H9 (cell line): ENCODE results near the gene CBLIF. TPM values are rescaled to one million over a fixed set of nuclear protein-coding genes. Genes with fewer than 3 reads are reported as not detected.

Experiments
- DNase-seq: peaks from one replicate; pipeline ENCODE4 v3.0.0-alpha.2; 2017
- H2AFZ ChIP-seq: one replicate; pipeline ENCODE4 v1.6.1; 2013; ENCODE audit warnings: mild to moderate bottlenecking, low read length, control low read depth, moderate library complexity
- H2AK5ac ChIP-seq: 2 replicates; pipeline ENCODE4 v1.6.1; 2013; ENCODE audit warnings: low read length, control low read depth, mixed read lengths; ENCODE audit not compliant: insufficient read length
- H2BK120ac ChIP-seq: one replicate; pipeline ENCODE4 v1.6.1; 2013; ENCODE audit warnings: low read depth, mild to moderate bottlenecking, low read length, control low read depth, inconsistent platforms; ENCODE audit not compliant: poor library complexity, severe bottlenecking
- H2BK12ac ChIP-seq: 2 replicates; pipeline ENCODE4 v1.6.1; 2013; ENCODE audit warnings: low read length, control low read depth, mixed read lengths, low read depth; ENCODE audit not compliant: insufficient read length
- H2BK15ac ChIP-seq: 2 replicates; pipeline ENCODE4 v1.6.1; 2013; ENCODE audit warnings: low read depth, low read length, control low read depth
- H2BK20ac ChIP-seq: one replicate; pipeline ENCODE4 v1.6.1; 2013; ENCODE audit warnings: low read depth, mild to moderate bottlenecking, low read length, control low read depth, inconsistent platforms; ENCODE audit not compliant: poor library complexity, severe bottlenecking
- H2BK5ac ChIP-seq: 2 replicates; pipeline ENCODE4 v1.6.1; 2013; ENCODE audit warnings: low read length, control low read depth, mixed read lengths; ENCODE audit not compliant: insufficient read length
- H3K14ac ChIP-seq: 2 replicates; pipeline ENCODE4 v1.6.1; 2013; ENCODE audit warnings: low read length, control low read depth; ENCODE audit not compliant: insufficient read depth
- H3K18ac ChIP-seq: 2 replicates; pipeline ENCODE4 v1.6.1; 2013; ENCODE audit warnings: low read depth, mild to moderate bottlenecking, mixed read lengths, low read length, control low read depth; ENCODE audit not compliant: insufficient read length
- H3K23ac ChIP-seq: 2 replicates; pipeline ENCODE4 v1.6.1; 2013; ENCODE audit warnings: low read length, control low read depth, mixed read lengths, low read depth; ENCODE audit not compliant: insufficient read length
- H3K23me2 ChIP-seq: 2 replicates; pipeline ENCODE4 v1.6.1; 2013; ENCODE audit warnings: low read depth, mild to moderate bottlenecking, mixed read lengths, low read length, control low read depth; ENCODE audit not compliant: insufficient read length, poor library complexity, severe bottlenecking
- H3K27ac ChIP-seq: 2 replicates; pipeline ENCODE4 v1.5.1; 2013; ENCODE audit warnings: low read length, control low read depth, mixed read lengths, low read depth; ENCODE audit not compliant: insufficient read length
- H3K27me3 ChIP-seq: 2 replicates; pipeline ENCODE4 v1.6.1; 2013; ENCODE audit warnings: low read length, control low read depth, inconsistent platforms; ENCODE audit not compliant: insufficient read depth
- H3K4ac ChIP-seq: 2 replicates; pipeline ENCODE4 v1.6.1; 2013; ENCODE audit warnings: low read depth, mild to moderate bottlenecking, control low read depth, inconsistent platforms, low read length, moderate library complexity
- H3K4me1 ChIP-seq: 2 replicates; pipeline ENCODE4 v1.6.1; 2013; ENCODE audit warnings: low read length, control low read depth, inconsistent platforms; ENCODE audit not compliant: insufficient read depth
- H3K4me2 ChIP-seq: 2 replicates; pipeline ENCODE4 v1.6.1; 2013; ENCODE audit warnings: low read length, control low read depth, mixed read lengths; ENCODE audit not compliant: insufficient read length, insufficient read depth
- H3K56ac ChIP-seq: 2 replicates; pipeline ENCODE4 v1.6.1; 2013; ENCODE audit warnings: low read depth, mild to moderate bottlenecking, mixed read lengths, low read length, control low read depth; ENCODE audit not compliant: insufficient read length
- H3K79me1 ChIP-seq: 2 replicates; pipeline ENCODE4 v1.6.1; 2013; ENCODE audit warnings: low read depth, mild to moderate bottlenecking, moderate library complexity, low read length, control low read depth, inconsistent platforms; ENCODE audit not compliant: insufficient read depth, poor library complexity, severe bottlenecking
- H3K79me2 ChIP-seq: 2 replicates; pipeline ENCODE4 v1.6.1; 2013; ENCODE audit warnings: low read length, control low read depth, inconsistent platforms; ENCODE audit not compliant: insufficient read depth
- H3K9ac ChIP-seq: 2 replicates; pipeline ENCODE4 v1.6.1; 2013; ENCODE audit warnings: low read length, control low read depth, mixed read lengths; ENCODE audit not compliant: insufficient read length; ENCODE audit errors: extremely low read depth
- H3K9me3 ChIP-seq: one replicate; pipeline ENCODE4 v1.6.1; 2013; ENCODE audit warnings: low read depth, low read length, inconsistent platforms; ENCODE audit not compliant: control insufficient read depth
- H3T11ph ChIP-seq: one replicate; pipeline ENCODE4 v1.6.1; 2013; ENCODE audit warnings: mild to moderate bottlenecking, low read length, control low read depth, inconsistent platforms
- H4K20me1 ChIP-seq: one replicate; pipeline ENCODE4 v1.6.1; 2013; ENCODE audit not compliant: control insufficient read depth, insufficient read length, insufficient read depth
- H4K5ac ChIP-seq: 2 replicates; pipeline ENCODE4 v1.6.1; 2013; ENCODE audit warnings: low read depth, mild to moderate bottlenecking, mixed read lengths, low read length, control low read depth; ENCODE audit not compliant: insufficient read length
- H4K8ac ChIP-seq: replicated peaks from 2 replicates; pipeline ENCODE4 v1.6.1; 2013; ENCODE audit warnings: low read length, control low read depth, mixed read lengths, low read depth; ENCODE audit not compliant: insufficient read length
- H4K91ac ChIP-seq: 2 replicates; pipeline ENCODE4 v1.6.1; 2013; ENCODE audit warnings: low read depth, mild to moderate bottlenecking, moderate library complexity, mixed read lengths, low read length, control low read depth; ENCODE audit not compliant: insufficient read length
- H3K27ac Mint-ChIP-seq, 3 experiments: 2 replicates in 2 of 3; 3 replicates in 1 of 3; pipeline ENCODE4 v1.8.0; 2020 to 2021; ENCODE audit warnings: mixed read lengths in 3 of 3, mild to moderate bottlenecking in 1 of 3, moderate library complexity in 1 of 3
- H3K27me3 Mint-ChIP-seq: 2 replicates; pipeline ENCODE4 v1.8.0; 2021; ENCODE audit warnings: low read depth, mild to moderate bottlenecking, moderate library complexity, mixed read lengths
- H3K36me3 Mint-ChIP-seq, 3 experiments: 2 replicates in 2 of 3; 3 replicates in 1 of 3; pipeline ENCODE4 v1.8.0; 2020 to 2021; ENCODE audit warnings: low read depth in 3 of 3, mixed read lengths in 3 of 3; ENCODE audit not compliant: insufficient read depth in 1 of 3
- H3K4me1 Mint-ChIP-seq, 2 experiments: 2 replicates each; pipeline ENCODE4 v1.8.0; 2020; ENCODE audit warnings: mixed read lengths in 2 of 2
- H3K4me3 Mint-ChIP-seq, 2 experiments: 2 replicates in 1 of 2; 3 replicates in 1 of 2; pipeline ENCODE4 v1.8.0; 2020 to 2021; ENCODE audit warnings: mild to moderate bottlenecking in 2 of 2, mixed read lengths in 2 of 2, moderate library complexity in 1 of 2
- H3K9me3 Mint-ChIP-seq, 2 experiments: 2 replicates in 1 of 2; 3 replicates in 1 of 2; pipeline ENCODE4 v1.8.0; 2020; ENCODE audit warnings: mild to moderate bottlenecking in 2 of 2, mixed read lengths in 2 of 2, moderate library complexity in 1 of 2
- WGBS: extraction: QIAGEN DNeasy Blood & Tissue Kit; methylation state at CpG from one replicate; pipeline ENCODE4 v1.1.7; 2013; ENCODE audit warnings: missing lambda C conversion rate, low lambda C conversion rate, mixed read lengths; ENCODE audit not compliant: insufficient read length; ENCODE audit errors: extremely low coverage; 5-methylcytosine and 5-hydroxymethylcytosine counted together
- total RNA-seq: library from RNA; stranded (reverse); gene quantifications from 2 replicates; pipeline ENCODE4 v1.2.1, GENCODE V29; 2021
- TF ChIP-seq, protein P1 (sequence below): fragments of 200-600 bp; sonication (generic); conservative IDR thresholded peaks from 3 replicates; pipeline ENCODE4 v1.8.0; 2021; ENCODE audit warnings: antibody characterized with exemption, mild to moderate bottlenecking

CBLIF gene
- total RNA-seq, 1 experiment from 2014 or later = not detected

DNA sequence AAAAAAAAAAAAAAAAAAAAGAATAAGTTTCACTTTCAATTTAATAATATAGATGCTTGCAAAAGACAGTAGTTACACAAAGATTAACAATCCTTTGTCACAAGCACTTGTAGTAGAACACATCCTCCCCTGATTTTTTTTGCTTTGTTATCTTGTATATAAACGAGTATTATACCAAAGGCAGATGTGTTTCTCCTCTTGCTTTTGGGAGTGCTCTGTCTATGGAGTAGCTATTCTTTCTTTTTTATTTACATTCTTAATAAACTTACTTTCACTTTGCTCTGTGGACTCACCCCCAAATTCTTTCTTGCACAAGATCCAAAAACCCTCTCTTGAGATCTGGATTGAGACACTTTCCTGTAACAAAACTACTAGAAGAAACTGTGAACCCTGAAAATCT, 31.3 kb downstream of the CBLIF start:
- Mint-ChIP-seq H3K4me3 (peak overlapping the region; percentile 56 to 76; a peak in 3 of 5 replicates), H3K27me3 (no peaks in the 10 kb centered on the region), H3K4me1 (peaks cover 62 to 64% of the 10 kb centered on the region in 2 experiments), H3K9me3 (no peaks in the 10 kb centered on the region), H3K27ac (peak overlapping the region; percentile 97 to 99 (median 99)), H3K36me3 (peaks cover 0 to 6% (median 0%) of the 10 kb centered on the region in 3 experiments; a peak in 1 of 7 replicates)
- H3K27ac ChIP-seq = no peak overlapping the region
- no peak overlapping the region for H2BK120ac ChIP-seq
- H3K56ac ChIP-seq = no peak overlapping the region
- no peak for DNase-seq
- no peak overlapping the region for H2BK20ac ChIP-seq
- no peaks in the 10 kb centered on the region for H3K9me3 ChIP-seq
- H3K23ac ChIP-seq = no peak overlapping the region
- no peak overlapping the region for H2BK12ac ChIP-seq
- no peaks in the 10 kb centered on the region for H3K27me3 ChIP-seq
- TF ChIP-seq, protein P1, sequence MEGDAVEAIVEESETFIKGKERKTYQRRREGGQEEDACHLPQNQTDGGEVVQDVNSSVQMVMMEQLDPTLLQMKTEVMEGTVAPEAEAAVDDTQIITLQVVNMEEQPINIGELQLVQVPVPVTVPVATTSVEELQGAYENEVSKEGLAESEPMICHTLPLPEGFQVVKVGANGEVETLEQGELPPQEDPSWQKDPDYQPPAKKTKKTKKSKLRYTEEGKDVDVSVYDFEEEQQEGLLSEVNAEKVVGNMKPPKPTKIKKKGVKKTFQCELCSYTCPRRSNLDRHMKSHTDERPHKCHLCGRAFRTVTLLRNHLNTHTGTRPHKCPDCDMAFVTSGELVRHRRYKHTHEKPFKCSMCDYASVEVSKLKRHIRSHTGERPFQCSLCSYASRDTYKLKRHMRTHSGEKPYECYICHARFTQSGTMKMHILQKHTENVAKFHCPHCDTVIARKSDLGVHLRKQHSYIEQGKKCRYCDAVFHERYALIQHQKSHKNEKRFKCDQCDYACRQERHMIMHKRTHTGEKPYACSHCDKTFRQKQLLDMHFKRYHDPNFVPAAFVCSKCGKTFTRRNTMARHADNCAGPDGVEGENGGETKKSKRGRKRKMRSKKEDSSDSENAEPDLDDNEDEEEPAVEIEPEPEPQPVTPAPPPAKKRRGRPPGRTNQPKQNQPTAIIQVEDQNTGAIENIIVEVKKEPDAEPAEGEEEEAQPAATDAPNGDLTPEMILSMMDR = no peak
- no peak overlapping the region for H3K4me2 ChIP-seq
- no peak overlapping the region for H3K14ac ChIP-seq
- H3T11ph ChIP-seq = no peak overlapping the region
- no peak overlapping the region for H4K91ac ChIP-seq
- no peak overlapping the region for H4K5ac ChIP-seq
- H3K23me2 ChIP-seq = peaks cover 4% of the 10 kb centered on the region
- H3K18ac ChIP-seq = no peak overlapping the region
- no peaks in the 10 kb centered on the region for H4K20me1 ChIP-seq
- no peak overlapping the region for H2AK5ac ChIP-seq
- H3K9ac ChIP-seq = no peak overlapping the region
- H4K8ac ChIP-seq = no peak overlapping the region
- WGBS = no CpG with 5 or more reads among the region's 1 CpG
- no peaks in the 10 kb centered on the region for H3K79me1 ChIP-seq
- H2AFZ ChIP-seq = no peak overlapping the region
- no peak overlapping the region for H2BK5ac ChIP-seq
- peaks cover 4% of the 10 kb centered on the region; the same call in 1 of the 2 replicates for H3K4me1 ChIP-seq
- H3K4ac ChIP-seq = no peak overlapping the region
- H2BK15ac ChIP-seq = no peak overlapping the region
- no peaks in the 10 kb centered on the region for H3K79me2 ChIP-seq
